Mesenteric fat pad (tissue), 1 donor: ENCODE results near the gene MGLL. TPM values are rescaled to one million over a fixed set of nuclear protein-coding genes. Genes with fewer than 3 reads are reported as not detected.

Source experiments
- DNase-seq: peaks from one replicate; pipeline ENCODE4 v3.0.0-alpha.2; 2020; ENCODE audit warnings: low spot score
- total RNA-seq: library from RNA; stranded (reverse); fragmentation: NEBNext Ultra II Directional; extraction: Animal tissue kit (Norgen Biotek cat#: 25700); gene quantifications from one replicate; pipeline ENCODE4 v1.2.1, GENCODE V29; 2021
- donor health status: DM: yes; HTN: yes; CAD: no.

Gene MGLL
- total RNA-seq, 1 donor from 2014 or later, result 301 TPM

GRCh38 chr3:127835993-127836882, 13.9 kb upstream of the MGLL start:
- no peak for DNase-seq

- DNase-seq, result no peak
Measured at GRCh38 chr3:127834771-127835170, 12.5 kb upstream of the MGLL start.

GRCh38 chr3:127833281-127834032, 11.1 kb upstream of the MGLL start:
- peak; percentile 47 for DNase-seq

- no peak for DNase-seq
Measured at GRCh38 chr3:127831723-127832172, 9.4 kb upstream of the MGLL start.

- no peak for DNase-seq
Measured at GRCh38 chr3:127829537-127829936, 7.2 kb upstream of the MGLL start.

GRCh38 chr3:127827808-127828207, 5.5 kb upstream of the MGLL start:
- DNase-seq, result no peak

GRCh38 chr3:127825756-127826155, 3.4 kb upstream of the MGLL start:
- no peak for DNase-seq

- DNase-seq, result no peak
Measured at GRCh38 chr3:127824151-127824825, 2.0 kb upstream of the MGLL start.

GRCh38 chr3:127823426-127823857, 1.1 kb upstream of the MGLL start:
- no peak for DNase-seq

- no peak for DNase-seq
Measured at GRCh38 chr3:127822682-127823425, 539 bp upstream of the MGLL start.

- DNase-seq, result no peak
Measured at GRCh38 chr3:127821394-127821793, 921 bp downstream of the MGLL start.

- no peak for DNase-seq
Measured at GRCh38 chr3:127820826-127821313, 1.4 kb downstream of the MGLL start.

GRCh38 chr3:127820221-127820825, 2.0 kb downstream of the MGLL start:
- DNase-seq, result no peak

GRCh38 chr3:127819656-127820055, 2.7 kb downstream of the MGLL start:
- DNase-seq, result no peak

GRCh38 chr3:127819086-127819485, 3.2 kb downstream of the MGLL start:
- DNase-seq, result no peak

- DNase-seq, result no peak
Measured at GRCh38 chr3:127817406-127817841, 4.9 kb downstream of the MGLL start.

- no peak for DNase-seq
Measured at GRCh38 chr3:127816783-127817405, 5.4 kb downstream of the MGLL start.

- no peak for DNase-seq
Measured at GRCh38 chr3:127815641-127816605, 6.4 kb downstream of the MGLL start.

- no peak for DNase-seq
Measured at GRCh38 chr3:127815001-127815400, 7.3 kb downstream of the MGLL start.
